Measurements from ENCODE around the gene SH3RF3. TPM values are rescaled to one million over a fixed set of nuclear protein-coding genes. Genes with fewer than 3 reads are reported as not detected.

Gene SH3RF3
- total RNA-seq, 1 donor from 2014 or later: 0.28 TPM

DNA sequence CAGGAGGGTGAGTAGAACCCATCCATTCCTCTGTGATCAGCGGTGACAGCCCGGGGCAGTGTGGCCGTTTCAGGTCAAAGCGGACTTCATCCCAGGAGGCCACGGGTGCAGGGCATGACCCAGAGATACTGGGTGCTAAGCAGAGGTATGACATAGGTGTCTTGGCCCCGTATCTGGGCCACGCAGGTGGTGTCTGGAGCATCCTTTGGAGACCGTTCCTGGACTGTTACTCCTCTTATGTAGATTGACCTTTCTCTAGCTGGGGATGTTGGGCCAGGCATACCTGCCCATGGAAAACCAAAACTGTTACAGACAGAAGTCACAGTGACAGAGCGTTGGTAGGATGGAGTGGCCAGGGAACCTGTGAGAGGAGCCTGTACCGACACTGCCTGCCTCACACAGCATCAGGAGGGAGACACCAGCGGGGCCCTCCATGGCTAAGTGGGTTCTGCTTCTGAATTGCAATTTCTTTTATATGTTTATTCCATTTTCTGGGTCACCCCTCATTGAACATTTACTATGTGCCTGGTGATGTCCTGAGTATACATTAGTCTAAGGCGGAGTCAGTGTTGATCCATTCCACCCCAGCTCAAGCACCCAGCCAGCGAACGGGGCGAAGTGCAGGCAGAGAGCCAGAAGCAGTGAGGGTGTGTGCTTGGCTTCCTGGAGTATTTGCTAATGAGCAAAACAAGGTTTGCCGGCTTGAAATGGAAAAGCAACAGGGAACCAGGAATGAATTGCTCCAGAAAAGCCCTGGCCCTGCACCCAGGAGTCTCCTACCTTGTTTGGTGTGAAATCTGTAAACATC is 141.7 kb downstream of the SH3RF3 start:
- Mint-ChIP-seq H3K27ac (peak overlapping the region; percentile 50), H3K27me3 (ENCODE audit: insufficient read depth, low read depth) (peaks cover 11% of the 10 kb centered on the region), H3K4me3 (no peak overlapping the region), H3K36me3 (no peaks in the 10 kb centered on the region), H3K9me3 (no peaks in the 10 kb centered on the region), H3K4me1 (peaks cover 39% of the 10 kb centered on the region)
- Histone ChIP-seq H3K4me1 (peaks cover 10% of the 10 kb centered on the region), H2AFZ (replicated peaks) (no peak overlapping the region), H3K27me3 (no peaks in the 10 kb centered on the region), H3K9me3 (ENCODE audit: low read depth) (no peaks in the 10 kb centered on the region), H3K36me3 (no peaks in the 10 kb centered on the region), H3K79me2 (ENCODE audit: low read depth) (no peaks in the 10 kb centered on the region), H3K4me3 (no peak overlapping the region), H3K27ac (no peak overlapping the region), H4K20me1 (ENCODE audit: low read depth) (no peaks in the 10 kb centered on the region), H3F3A (ENCODE audit: low read depth) (no peaks in the 10 kb centered on the region), H3K4me2 (no peak overlapping the region), H3K9ac (no peak overlapping the region)
- no peak for DNase-seq (ENCODE audit: low spot score)
- TF ChIP-seq, protein P1, sequence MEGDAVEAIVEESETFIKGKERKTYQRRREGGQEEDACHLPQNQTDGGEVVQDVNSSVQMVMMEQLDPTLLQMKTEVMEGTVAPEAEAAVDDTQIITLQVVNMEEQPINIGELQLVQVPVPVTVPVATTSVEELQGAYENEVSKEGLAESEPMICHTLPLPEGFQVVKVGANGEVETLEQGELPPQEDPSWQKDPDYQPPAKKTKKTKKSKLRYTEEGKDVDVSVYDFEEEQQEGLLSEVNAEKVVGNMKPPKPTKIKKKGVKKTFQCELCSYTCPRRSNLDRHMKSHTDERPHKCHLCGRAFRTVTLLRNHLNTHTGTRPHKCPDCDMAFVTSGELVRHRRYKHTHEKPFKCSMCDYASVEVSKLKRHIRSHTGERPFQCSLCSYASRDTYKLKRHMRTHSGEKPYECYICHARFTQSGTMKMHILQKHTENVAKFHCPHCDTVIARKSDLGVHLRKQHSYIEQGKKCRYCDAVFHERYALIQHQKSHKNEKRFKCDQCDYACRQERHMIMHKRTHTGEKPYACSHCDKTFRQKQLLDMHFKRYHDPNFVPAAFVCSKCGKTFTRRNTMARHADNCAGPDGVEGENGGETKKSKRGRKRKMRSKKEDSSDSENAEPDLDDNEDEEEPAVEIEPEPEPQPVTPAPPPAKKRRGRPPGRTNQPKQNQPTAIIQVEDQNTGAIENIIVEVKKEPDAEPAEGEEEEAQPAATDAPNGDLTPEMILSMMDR (IDR thresholded peaks at IDR 0.05): no peak
- TF ChIP-seq EZH2 (IDR thresholded peaks at IDR 0.05): no peak
- no peak for TF ChIP-seq EZH2phosphoT487 (IDR thresholded peaks at IDR 0.05)

DNA sequence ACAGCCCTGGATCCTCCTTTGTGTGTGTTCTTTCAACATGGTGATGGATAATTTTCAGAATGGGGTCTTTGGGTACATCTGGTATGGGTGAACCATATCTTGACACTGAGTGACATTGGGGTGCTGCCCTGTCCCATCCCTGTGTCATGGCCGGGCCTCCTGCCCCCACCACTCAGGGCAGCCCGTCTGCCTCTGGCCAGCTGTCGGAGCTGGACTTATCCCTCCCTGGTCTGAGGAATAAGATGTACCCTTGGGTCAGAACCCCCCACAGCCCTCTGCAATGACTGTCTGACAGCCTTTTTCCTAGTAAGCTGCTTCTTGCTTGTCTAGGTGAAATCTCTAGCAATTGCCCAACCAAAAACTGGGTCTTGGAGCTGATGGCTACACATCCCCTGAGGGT is 142.9 kb downstream of the SH3RF3 start:
- Histone ChIP-seq H3K79me2 (ENCODE audit: low read depth) (no peaks in the 10 kb centered on the region), H3K27ac (no peak overlapping the region), H3F3A (ENCODE audit: low read depth) (no peaks in the 10 kb centered on the region), H3K4me1 (peaks cover 7% of the 10 kb centered on the region), H3K9ac (no peak overlapping the region), H3K4me3 (no peak overlapping the region), H3K36me3 (no peaks in the 10 kb centered on the region), H3K9me3 (ENCODE audit: low read depth) (no peaks in the 10 kb centered on the region), H3K27me3 (no peaks in the 10 kb centered on the region), H2AFZ (replicated peaks) (no peak overlapping the region), H3K4me2 (no peak overlapping the region), H4K20me1 (ENCODE audit: low read depth) (no peaks in the 10 kb centered on the region)
- no peak overlapping the region for H3K4me3 Mint-ChIP-seq
- H3K36me3 Mint-ChIP-seq: no peaks in the 10 kb centered on the region
- peaks cover 8% of the 10 kb centered on the region for H3K27me3 Mint-ChIP-seq (ENCODE audit: insufficient read depth, low read depth)
- no peak for DNase-seq (ENCODE audit: low spot score)
- no peaks in the 10 kb centered on the region for H3K9me3 Mint-ChIP-seq
- H3K4me1 Mint-ChIP-seq: peaks cover 30% of the 10 kb centered on the region
- no peak overlapping the region for H3K27ac Mint-ChIP-seq
- TF ChIP-seq EZH2phosphoT487 (IDR thresholded peaks at IDR 0.05) (no peak), EZH2 (IDR thresholded peaks at IDR 0.05) (no peak)
- TF ChIP-seq, protein P1 (IDR thresholded peaks at IDR 0.05): no peak

DNA sequence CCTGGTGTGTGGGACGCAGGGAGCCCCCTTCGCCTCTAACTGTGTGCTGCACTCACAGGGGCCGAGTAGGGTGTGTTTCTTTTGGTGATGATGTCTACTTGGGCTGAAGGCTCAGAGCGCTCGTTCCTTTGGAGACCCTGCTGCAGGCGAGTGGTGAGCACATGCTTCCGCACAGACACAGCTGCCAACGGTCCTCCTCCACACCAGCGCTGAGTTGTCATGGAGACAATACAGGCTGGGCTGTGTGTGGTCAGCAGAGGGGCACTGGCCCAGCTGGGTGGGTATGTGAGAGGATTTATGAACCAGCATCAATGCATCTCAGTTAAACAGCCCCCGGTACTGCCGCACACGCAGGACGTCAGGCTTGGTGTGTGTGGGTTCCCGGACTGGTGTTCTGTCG is 143.5 kb downstream of the SH3RF3 start:
- H3K36me3 ChIP-seq: no peaks in the 10 kb centered on the region
- H3K27me3 Mint-ChIP-seq (ENCODE audit: insufficient read depth, low read depth): peaks cover 8% of the 10 kb centered on the region
- H3K4me1 ChIP-seq: peaks cover 2% of the 10 kb centered on the region
- H3K4me3 ChIP-seq: no peak overlapping the region
- H3K4me2 ChIP-seq: no peak overlapping the region
- no peak overlapping the region for H3K4me3 Mint-ChIP-seq
- no peak for DNase-seq (ENCODE audit: low spot score)
- H3K4me1 Mint-ChIP-seq: peaks cover 24% of the 10 kb centered on the region
- peak overlapping the region; percentile 33 for H3K27ac Mint-ChIP-seq
- H2AFZ ChIP-seq (replicated peaks): no peak overlapping the region
- H4K20me1 ChIP-seq (ENCODE audit: low read depth): no peaks in the 10 kb centered on the region
- no peaks in the 10 kb centered on the region for H3K27me3 ChIP-seq
- no peaks in the 10 kb centered on the region for H3K9me3 Mint-ChIP-seq
- no peak overlapping the region for H3K27ac ChIP-seq
- no peaks in the 10 kb centered on the region for H3K9me3 ChIP-seq (ENCODE audit: low read depth)
- no peaks in the 10 kb centered on the region for H3F3A ChIP-seq (ENCODE audit: low read depth)
- no peak overlapping the region for H3K9ac ChIP-seq
- no peaks in the 10 kb centered on the region for H3K79me2 ChIP-seq (ENCODE audit: low read depth)
- H3K36me3 Mint-ChIP-seq: no peaks in the 10 kb centered on the region
- TF ChIP-seq EZH2 (IDR thresholded peaks at IDR 0.05) (no peak), EZH2phosphoT487 (IDR thresholded peaks at IDR 0.05) (no peak)
- TF ChIP-seq, protein P1 (IDR thresholded peaks at IDR 0.05): no peak
